ENCODE measurements around the gene KIF26B.

The KIF26B gene

DNA sequence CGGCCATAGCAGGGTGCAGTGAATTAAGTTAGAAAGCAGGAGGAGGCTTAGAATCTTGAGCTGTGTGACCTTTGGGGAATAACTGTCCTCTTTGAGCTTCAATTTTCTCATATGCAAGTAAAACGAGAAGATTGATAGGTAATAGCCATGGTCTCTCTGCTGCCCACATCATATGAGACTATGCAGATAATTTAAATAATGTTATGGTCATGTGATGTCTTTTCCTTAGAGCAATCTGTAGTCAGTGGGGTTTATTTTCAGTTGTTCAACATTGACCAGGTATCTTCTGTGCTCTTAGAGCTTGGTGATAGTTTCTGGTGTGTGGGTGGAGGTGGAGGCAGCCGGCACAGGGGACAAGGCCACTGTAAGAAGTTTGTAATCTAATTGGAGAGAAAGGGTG lies 537.1 kb downstream of the KIF26B start:
- H3K27me3 ChIP-seq (ENCODE audit: insufficient read depth, low read depth, severe bottlenecking) = peaks cover 23% of the 10 kb centered on the region
- H3K4me3 ChIP-seq (ENCODE audit: low read depth, low read length) = no peak overlapping the region
- H3K9me3 ChIP-seq (ENCODE audit: severe bottlenecking) = peaks cover 2% of the 10 kb centered on the region
- no peaks in the 10 kb centered on the region for H3K36me3 ChIP-seq
- TF ChIP-seq CTCF (IDR thresholded peaks at IDR 0.05; ENCODE audit: low read depth, low read length) = no peak
- no peak for DNase-seq
- H3K27ac ChIP-seq = no peak overlapping the region

DNA sequence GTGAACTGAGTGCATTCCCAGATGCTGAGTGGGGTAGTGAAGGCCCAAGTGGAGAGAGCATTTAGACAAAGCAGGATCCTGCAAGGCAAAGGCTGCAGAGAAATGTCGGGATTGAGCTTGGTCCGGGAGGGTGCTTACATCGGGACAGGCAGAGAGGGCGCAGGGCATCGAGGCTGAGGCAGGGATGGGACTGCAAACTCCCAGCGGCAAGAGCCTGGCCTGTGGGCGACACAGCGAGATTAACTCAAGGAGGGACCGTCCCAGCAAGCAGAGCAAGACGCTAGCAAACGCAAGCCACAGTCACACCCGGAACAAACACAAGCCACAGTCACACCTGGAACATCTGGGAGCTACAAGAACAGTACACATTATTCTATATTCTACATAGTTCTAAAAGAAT lies 537.5 kb downstream of the KIF26B start:
- Histone ChIP-seq H3K4me3 (ENCODE audit: low read depth, low read length) (no peak overlapping the region), H3K27ac (no peak overlapping the region), H3K27me3 (ENCODE audit: insufficient read depth, low read depth, severe bottlenecking) (peaks cover 23% of the 10 kb centered on the region), H3K9me3 (ENCODE audit: severe bottlenecking) (peaks cover 2% of the 10 kb centered on the region), H3K36me3 (no peaks in the 10 kb centered on the region)
- TF ChIP-seq CTCF (IDR thresholded peaks at IDR 0.05; ENCODE audit: low read depth, low read length) = no peak
- DNase-seq = no peak

DNA sequence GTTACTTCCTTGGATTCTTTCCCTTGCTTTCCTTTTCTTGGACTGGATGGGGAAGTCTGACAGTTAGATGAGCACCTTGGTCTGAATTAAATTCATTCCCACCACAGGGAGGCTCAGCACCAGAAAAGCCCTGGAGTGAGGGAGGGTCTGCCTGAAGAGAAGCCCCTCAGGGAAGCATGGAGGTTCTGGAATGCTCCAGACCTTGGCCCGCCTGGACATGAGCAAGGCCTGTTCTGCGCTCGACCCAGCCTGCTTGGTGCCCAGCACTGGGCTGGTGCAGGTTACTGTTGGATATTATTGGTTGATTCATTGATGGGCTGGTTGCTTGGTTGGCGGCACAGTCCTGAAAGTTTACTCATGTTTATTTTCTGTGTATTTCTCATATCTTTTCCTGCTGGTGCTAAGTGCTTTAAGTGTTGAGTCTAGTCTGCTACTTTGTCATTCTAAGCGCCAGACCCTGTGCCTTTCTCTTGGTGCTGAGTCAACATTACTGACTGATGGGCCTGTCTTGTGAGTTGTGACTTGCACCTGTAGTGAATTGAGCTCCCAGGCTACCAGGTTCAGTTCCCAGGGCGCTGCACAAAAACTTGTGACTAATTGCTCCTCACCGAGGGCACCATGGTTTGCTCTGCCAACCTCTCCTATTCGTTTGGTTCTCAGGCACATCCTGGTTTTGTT lies 538.5 kb downstream of the KIF26B start:
- no peak for DNase-seq

DNA sequence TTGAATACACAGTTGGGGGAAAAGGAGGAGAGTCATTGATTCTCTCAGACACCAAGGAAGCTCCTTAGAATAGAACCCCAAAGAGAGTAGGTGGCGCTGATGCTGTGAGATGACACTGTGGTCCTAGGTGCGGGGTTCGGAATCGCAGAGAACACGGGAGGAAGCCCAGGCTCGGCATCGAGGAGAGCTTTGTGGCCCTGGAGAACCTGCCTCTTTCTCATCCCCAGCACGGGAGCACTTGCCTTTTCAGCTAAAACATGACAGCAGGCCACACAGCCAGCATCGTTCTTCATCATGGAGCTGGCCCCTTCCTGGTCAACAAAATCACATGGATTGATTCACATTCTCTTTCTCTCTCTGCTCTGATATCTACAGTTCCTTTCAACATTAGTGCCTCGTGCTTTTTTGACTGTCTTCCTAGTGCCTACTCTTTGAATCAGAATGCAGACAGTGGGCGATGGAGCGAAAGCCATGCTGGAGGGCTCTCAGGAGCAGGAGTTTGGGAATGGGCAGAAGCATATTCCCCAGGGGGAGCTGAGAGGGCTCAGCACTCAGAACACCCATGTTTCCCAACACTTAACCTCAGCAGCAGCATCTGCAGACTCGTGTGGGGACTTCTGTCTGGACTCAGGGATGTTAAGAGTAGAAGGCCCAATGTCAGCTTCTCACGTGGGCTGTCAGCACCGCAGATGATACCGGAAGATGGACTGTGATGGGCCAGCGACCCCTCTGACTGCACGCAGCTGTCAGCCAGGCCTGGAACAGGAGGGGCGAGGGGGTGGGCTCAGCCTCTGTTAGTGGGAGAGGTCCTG lies 539.4 kb downstream of the KIF26B start:
- H3K27me3 ChIP-seq (ENCODE audit: insufficient read depth, low read depth, severe bottlenecking) = peaks cover 23% of the 10 kb centered on the region
- H3K9me3 ChIP-seq (ENCODE audit: severe bottlenecking) = peaks cover 2% of the 10 kb centered on the region
- TF ChIP-seq CTCF (IDR thresholded peaks at IDR 0.05; ENCODE audit: low read depth, low read length) = no peak
- no peaks in the 10 kb centered on the region for H3K36me3 ChIP-seq
- no peak overlapping the region for H3K4me3 ChIP-seq (ENCODE audit: low read depth, low read length)
- no peak for DNase-seq
- no peak overlapping the region for H3K27ac ChIP-seq

More for the DNA sequence above, 538.5 kb downstream of the KIF26B start:
- peaks cover 2% of the 10 kb centered on the region for H3K9me3 ChIP-seq (ENCODE audit: severe bottlenecking)
- H3K36me3 ChIP-seq = no peaks in the 10 kb centered on the region
- H3K27ac ChIP-seq = no peak overlapping the region
- no peak overlapping the region for H3K4me3 ChIP-seq (ENCODE audit: low read depth, low read length)
- peaks cover 23% of the 10 kb centered on the region for H3K27me3 ChIP-seq (ENCODE audit: insufficient read depth, low read depth, severe bottlenecking)
- no peak for TF ChIP-seq CTCF (IDR thresholded peaks at IDR 0.05; ENCODE audit: low read depth, low read length)

GRCh38 chr1:245694753-245695195 lies 540.0 kb downstream of the KIF26B start:
- no peak for DNase-seq
- TF ChIP-seq CTCF (IDR thresholded peaks at IDR 0.05; ENCODE audit: low read depth, low read length) = no peak
- H3K27me3 ChIP-seq (ENCODE audit: insufficient read depth, low read depth, severe bottlenecking) = peaks cover 22% of the 10 kb centered on the region
- peaks cover 2% of the 10 kb centered on the region for H3K9me3 ChIP-seq (ENCODE audit: severe bottlenecking)
- H3K27ac ChIP-seq = no peak overlapping the region
- no peaks in the 10 kb centered on the region for H3K36me3 ChIP-seq
- H3K4me3 ChIP-seq (ENCODE audit: low read depth, low read length) = no peak overlapping the region

All from WERI-Rb-1 (cell line).